Epithelial cell of esophagus (primary cell): ENCODE results near the gene ANKRD39.
A peak's percentile ranks its signal among the peaks of the same experiment; 100 is the strongest.

Experiments used
- DNase-seq: peaks from one replicate; pipeline ENCODE4 v3.0.0; 2010; ENCODE audit warnings: low read depth
- H3K4me3 ChIP-seq: 2 replicates; pipeline ENCODE4 v1.5.1; 2011; ENCODE audit warnings: mild to moderate bottlenecking, low read length, control low read depth
- TF ChIP-seq, protein P1 (sequence below): IDR thresholded peaks from 2 replicates; pipeline ENCODE4 v1.5.1; 2011; ENCODE audit warnings: low read depth, mild to moderate bottlenecking, low read length, control low read depth, inconsistent platforms; ENCODE audit not compliant: insufficient read depth; ENCODE audit errors: missing control alignments

Gene ANKRD39

DNA sequence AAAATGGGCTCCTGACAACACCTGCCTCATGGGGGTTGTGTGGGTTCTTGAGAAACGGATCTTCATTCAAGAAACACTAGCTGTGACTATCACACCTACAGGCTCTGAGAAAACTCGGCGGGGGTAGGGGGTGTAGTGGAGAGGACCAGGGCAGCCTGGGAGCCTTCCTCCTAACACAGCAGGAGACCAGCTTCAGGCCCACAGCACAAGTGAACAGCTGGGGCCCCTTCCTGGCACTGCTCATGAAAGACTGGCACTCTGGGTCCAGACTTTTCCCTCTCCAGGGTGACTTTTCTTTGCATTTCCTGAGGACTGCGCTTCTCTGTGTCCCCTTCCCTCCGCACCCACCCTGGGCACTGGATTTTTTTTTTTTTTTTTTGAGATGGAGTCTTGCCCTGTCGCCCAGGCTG is 19.2 kb upstream of the ANKRD39 start:
- no peak for DNase-seq
- no peak overlapping the region for H3K4me3 ChIP-seq
- TF ChIP-seq, protein P1, sequence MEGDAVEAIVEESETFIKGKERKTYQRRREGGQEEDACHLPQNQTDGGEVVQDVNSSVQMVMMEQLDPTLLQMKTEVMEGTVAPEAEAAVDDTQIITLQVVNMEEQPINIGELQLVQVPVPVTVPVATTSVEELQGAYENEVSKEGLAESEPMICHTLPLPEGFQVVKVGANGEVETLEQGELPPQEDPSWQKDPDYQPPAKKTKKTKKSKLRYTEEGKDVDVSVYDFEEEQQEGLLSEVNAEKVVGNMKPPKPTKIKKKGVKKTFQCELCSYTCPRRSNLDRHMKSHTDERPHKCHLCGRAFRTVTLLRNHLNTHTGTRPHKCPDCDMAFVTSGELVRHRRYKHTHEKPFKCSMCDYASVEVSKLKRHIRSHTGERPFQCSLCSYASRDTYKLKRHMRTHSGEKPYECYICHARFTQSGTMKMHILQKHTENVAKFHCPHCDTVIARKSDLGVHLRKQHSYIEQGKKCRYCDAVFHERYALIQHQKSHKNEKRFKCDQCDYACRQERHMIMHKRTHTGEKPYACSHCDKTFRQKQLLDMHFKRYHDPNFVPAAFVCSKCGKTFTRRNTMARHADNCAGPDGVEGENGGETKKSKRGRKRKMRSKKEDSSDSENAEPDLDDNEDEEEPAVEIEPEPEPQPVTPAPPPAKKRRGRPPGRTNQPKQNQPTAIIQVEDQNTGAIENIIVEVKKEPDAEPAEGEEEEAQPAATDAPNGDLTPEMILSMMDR, result no peak

DNA sequence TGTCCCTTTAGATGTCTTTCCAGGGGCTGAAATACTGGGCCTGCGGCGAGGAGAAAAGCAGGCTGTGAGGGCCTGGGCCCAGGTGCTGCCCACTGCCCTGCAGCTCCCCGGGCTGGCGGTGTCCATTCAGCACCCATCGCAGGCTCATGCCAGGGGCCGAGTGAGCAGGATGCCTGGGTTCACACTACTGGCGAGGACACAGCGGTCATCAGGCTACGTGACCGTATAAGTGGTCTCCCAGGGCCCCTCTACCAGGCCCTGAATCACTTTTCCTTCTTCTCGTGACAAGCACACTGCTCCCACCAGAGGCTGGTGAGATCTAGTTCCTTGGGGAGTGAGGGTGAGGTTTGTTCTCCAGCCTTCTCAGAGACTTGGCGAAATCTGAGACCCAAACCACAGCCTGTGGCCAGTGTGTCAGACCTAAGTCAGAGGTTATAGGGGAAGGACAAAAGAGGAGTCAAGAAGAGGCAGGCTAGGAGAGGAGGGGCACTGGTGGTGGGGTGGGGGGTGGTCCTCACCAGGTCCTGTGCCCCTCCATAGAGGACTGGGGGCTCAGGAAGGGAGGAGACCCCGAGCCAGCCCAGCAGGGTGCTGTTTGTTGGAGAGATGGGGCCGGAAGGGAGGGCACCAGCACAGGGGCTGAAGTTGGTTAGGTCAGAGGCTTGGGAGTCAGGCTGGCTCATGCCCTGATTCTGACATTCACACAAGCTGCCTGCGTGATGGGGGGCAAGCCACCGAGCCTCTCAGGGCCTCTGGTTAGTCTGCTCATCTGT is 18.6 kb upstream of the ANKRD39 start:
- TF ChIP-seq, protein P1, result no peak
- no peak overlapping the region for H3K4me3 ChIP-seq
- no peak for DNase-seq

DNA sequence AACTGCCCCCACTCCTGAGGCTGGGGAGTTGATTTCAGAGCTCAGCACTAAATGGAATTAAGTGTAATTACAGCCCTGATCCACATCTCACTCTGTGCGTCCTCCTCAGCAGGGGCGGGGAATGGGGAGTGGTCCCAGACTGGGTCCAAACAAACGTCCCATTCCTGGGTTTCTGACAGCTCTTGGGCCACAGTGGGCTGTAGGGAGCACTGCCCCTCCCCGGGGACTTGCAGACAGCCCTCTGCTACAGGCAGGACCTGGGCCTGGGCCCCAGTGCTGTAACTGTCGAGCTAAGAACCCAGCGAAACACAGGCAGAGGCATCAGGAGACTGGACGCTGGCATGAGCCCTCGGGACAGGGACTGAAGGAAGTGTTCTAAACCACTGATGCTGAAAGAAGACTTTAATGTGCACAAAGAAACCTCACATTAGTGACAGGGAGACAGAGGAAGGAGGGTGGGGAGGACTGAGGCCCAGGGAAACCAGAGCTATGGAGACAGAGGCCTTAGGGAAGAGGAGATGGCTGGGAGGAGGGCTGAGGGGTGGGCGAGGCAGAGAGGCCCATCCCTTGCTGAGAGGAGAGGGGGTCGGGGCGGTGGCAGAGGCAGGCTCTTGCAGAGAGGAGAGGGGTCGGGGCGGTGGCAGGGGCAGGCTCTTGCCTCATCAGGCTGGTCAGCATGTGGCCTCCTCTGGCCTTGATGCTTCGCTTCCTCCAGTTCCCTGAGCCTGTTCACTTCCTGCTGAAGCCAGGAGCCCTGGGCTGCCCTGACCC is 17.9 kb upstream of the ANKRD39 start:
- H3K4me3 ChIP-seq, result no peak overlapping the region
- TF ChIP-seq, protein P1, result no peak
- DNase-seq, result no peak

DNA sequence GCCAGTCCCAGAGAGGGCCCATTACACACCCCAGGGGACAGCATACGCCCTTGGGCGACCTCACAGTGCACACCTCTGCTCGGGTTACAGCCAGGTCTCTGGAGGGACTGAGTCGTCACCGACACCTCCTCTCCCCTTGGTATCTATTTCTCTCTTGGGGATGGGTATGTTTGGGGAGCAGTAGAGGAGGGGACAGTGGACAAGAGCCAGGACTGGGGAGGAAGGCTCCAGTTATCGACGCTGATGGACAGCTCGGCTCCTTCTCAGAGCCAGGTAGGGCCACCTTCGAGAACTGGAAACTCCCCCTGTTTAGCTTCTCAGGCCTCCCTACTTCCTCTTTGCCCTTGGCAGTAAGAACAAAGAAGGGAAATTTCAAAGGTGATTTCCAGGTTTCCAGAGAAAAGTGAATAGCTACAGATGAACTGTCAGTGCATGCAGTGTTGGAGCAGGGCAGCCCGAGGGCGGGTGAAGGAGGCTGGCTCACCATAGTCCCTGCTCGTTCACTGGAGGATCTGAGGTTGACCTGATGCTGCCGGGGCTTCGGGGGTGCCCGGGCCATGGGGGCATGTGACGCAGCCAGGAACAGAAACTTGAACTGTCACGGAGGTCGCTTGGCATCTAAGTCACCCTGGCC is 16.5 kb upstream of the ANKRD39 start:
- TF ChIP-seq, protein P1, result no peak
- peak; percentile 45 for DNase-seq
- no peak overlapping the region for H3K4me3 ChIP-seq

DNA sequence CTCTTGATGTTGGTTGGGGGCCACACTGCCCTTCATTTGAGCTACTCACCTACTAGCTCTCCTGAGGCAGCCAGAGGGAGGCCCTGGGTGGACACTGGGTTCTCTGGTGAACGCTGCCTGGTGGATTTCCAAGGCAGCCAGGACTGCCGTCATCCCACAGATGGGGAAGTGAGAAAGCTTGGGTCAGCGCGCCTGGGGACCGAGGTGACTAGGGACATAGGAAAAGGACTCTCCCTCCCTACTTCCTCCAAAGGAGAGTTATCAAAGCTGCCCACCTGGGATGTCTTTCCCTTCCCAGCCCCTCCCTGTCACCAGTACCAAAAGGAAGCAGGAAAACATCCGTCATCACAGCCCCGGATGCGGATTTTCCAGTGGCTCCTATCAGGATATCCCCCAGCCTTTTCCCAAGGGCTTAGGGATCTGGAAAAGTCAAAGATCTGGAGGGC is 15.9 kb upstream of the ANKRD39 start:
- H3K4me3 ChIP-seq, result no peak overlapping the region
- TF ChIP-seq, protein P1, result no peak
- no peak for DNase-seq

DNA sequence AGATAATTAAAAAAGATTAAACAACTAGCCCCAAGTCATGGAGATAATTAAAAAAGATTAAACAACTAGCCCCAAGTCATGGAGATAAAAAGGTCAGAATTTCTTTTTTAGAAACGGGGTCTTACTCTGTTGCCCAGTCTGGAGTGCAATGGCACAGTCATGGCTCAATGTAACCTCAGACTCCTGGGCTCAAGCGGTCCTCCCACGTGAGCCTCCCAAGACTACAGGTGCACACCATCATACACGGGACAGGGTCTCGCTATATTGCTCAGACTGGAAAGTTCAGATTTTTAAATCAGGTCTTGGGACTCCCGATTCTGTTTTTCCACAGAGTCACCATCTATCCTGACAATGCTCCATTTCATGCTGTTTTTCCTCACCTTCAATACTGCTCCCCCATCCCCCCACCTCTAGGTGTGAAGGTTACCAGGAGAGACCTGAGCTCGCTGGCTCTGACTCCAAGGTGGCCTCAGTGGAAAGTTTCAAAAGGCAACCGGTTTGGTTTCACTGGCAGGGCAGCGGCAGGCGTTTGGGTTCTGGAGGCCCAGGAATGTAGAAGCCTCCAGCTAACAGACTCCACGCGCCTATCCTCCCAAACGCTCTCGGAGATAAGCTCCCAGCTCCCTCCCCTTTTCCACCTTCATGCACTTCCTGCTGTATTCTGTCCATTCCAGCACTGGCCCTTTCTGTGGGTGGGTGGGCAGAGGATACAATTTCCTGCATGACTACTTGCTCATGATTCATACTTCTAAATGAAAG is 15.0 kb upstream of the ANKRD39 start:
- DNase-seq, result no peak

More for the DNA sequence above, 15.0 kb upstream of the ANKRD39 start:
- TF ChIP-seq, protein P1, result no peak
- H3K4me3 ChIP-seq, result no peak overlapping the region
